Neuronal stem cell (in vitro differentiated cells): ENCODE results near the gene PNCK.

Experiments used
- DNase-seq: peaks from one replicate; pipeline ENCODE4 v3.0.0-alpha.2; 2013; ENCODE audit warnings: low spot score
- H2AFZ ChIP-seq: one replicate; pipeline ENCODE4 v1.6.1; 2013; ENCODE audit warnings: mild to moderate bottlenecking, low read length, inconsistent platforms
- H2AK5ac ChIP-seq: 2 replicates; pipeline ENCODE4 v1.6.1; 2013; ENCODE audit warnings: low read depth, mild to moderate bottlenecking, inconsistent platforms, low read length, moderate library complexity, mixed read lengths
- H2BK120ac ChIP-seq: 2 replicates; pipeline ENCODE4 v1.6.1; 2013; ENCODE audit warnings: low read depth, mild to moderate bottlenecking, inconsistent platforms, low read length, moderate library complexity, mixed read lengths
- H2BK12ac ChIP-seq: one replicate; pipeline ENCODE4 v1.6.1; 2013; ENCODE audit warnings: low read length, inconsistent platforms
- H2BK15ac ChIP-seq: 2 replicates; pipeline ENCODE4 v1.6.1; 2013; ENCODE audit warnings: mild to moderate bottlenecking, low read length, inconsistent platforms, mixed read lengths
- H2BK5ac ChIP-seq: one replicate; pipeline ENCODE4 v1.6.1; 2013; ENCODE audit warnings: inconsistent platforms, mild to moderate bottlenecking, low read length, moderate library complexity
- H3K14ac ChIP-seq: one replicate; pipeline ENCODE4 v1.6.1; 2013; ENCODE audit warnings: low read length, inconsistent platforms
- H3K18ac ChIP-seq: 2 replicates; pipeline ENCODE4 v1.6.1; 2013; ENCODE audit warnings: low read length, inconsistent platforms
- H3K23ac ChIP-seq: 2 replicates; pipeline ENCODE4 v1.6.1; 2013; ENCODE audit warnings: low read depth, mild to moderate bottlenecking, mixed read lengths, low read length, inconsistent platforms; ENCODE audit not compliant: poor library complexity
- H3K27ac ChIP-seq: replicated peaks from 3 replicates; pipeline ENCODE4 v1.5.1; 2013; ENCODE audit warnings: low read length, inconsistent platforms
- H3K27me3 ChIP-seq, 3 experiments: 2 replicates each; pipeline ENCODE4 v1.6.1; 2013; ENCODE audit warnings: low read length in 3 of 3, mild to moderate bottlenecking in 2 of 3, inconsistent platforms in 1 of 3, low read depth in 1 of 3, mixed read lengths in 1 of 3, moderate library complexity in 1 of 3; ENCODE audit not compliant: control insufficient read depth in 3 of 3, insufficient read depth in 3 of 3
- H3K36me3 ChIP-seq, 2 donors: replicated peaks in 1 of 2; 2 replicates each; pipeline ENCODE4 v1.6.1; 2013; ENCODE audit warnings: low read length in 2 of 2; ENCODE audit not compliant: control insufficient read depth in 2 of 2, insufficient read depth in 2 of 2
- H3K4ac ChIP-seq: 2 replicates; pipeline ENCODE4 v1.6.1; 2013; ENCODE audit warnings: inconsistent platforms, mild to moderate bottlenecking, low read length, moderate library complexity
- H3K4me1 ChIP-seq, 2 donors: 1 replicate in 1 of 2; 2 replicates in 1 of 2; pipeline ENCODE4 v1.6.1; 2013; ENCODE audit warnings: low read length in 2 of 2, low read depth in 1 of 2; ENCODE audit not compliant: control insufficient read depth in 2 of 2, insufficient read depth in 1 of 2
- H3K4me2 ChIP-seq: one replicate; pipeline ENCODE4 v1.6.1; 2013; ENCODE audit warnings: mild to moderate bottlenecking, low read length, inconsistent platforms; ENCODE audit not compliant: insufficient read depth, poor library complexity, severe bottlenecking
- H3K4me3 ChIP-seq, 2 donors: 2 replicates each; pipeline ENCODE4 v1.5.1; 2013; ENCODE audit warnings: low read length in 2 of 2, mild to moderate bottlenecking in 2 of 2, inconsistent platforms in 1 of 2, moderate library complexity in 1 of 2
- H3K79me1 ChIP-seq: one replicate; pipeline ENCODE4 v1.6.1; 2013; ENCODE audit warnings: low read depth, mild to moderate bottlenecking, inconsistent platforms, low read length, moderate library complexity
- H3K9ac ChIP-seq: one replicate; pipeline ENCODE4 v1.6.1; 2013; ENCODE audit warnings: mild to moderate bottlenecking, low read depth, low read length, inconsistent platforms; ENCODE audit not compliant: poor library complexity
- H3K9me3 ChIP-seq, 2 donors: replicated peaks in 1 of 2; 2 replicates each; pipeline versions ENCODE3 to v1.6.1; 2013; ENCODE audit warnings: low read length in 2 of 2, mild to moderate bottlenecking in 2 of 2, inconsistent platforms in 1 of 2, low read depth in 1 of 2, mixed read lengths in 1 of 2, moderate library complexity in 1 of 2; ENCODE audit not compliant: control insufficient read depth in 2 of 2, insufficient read depth in 1 of 2
- H4K8ac ChIP-seq: one replicate; pipeline ENCODE4 v1.6.1; 2013; ENCODE audit warnings: low read depth, mild to moderate bottlenecking, inconsistent platforms, low read length, moderate library complexity
- H4K91ac ChIP-seq: one replicate; pipeline ENCODE4 v1.6.1; 2013; ENCODE audit warnings: low read length, low read depth, mild to moderate bottlenecking, inconsistent platforms; ENCODE audit not compliant: poor library complexity
- WGBS, 2 donors: extraction: QIAGEN DNeasy Blood & Tissue Kit; methylation state at CpG; one replicate each; pipeline ENCODE4 v1.1.7; 2013; ENCODE audit warnings: missing lambda C conversion rate in 2 of 2, mixed read lengths in 1 of 2; ENCODE audit not compliant: insufficient read length in 2 of 2, insufficient replicate concordance in 1 of 2; ENCODE audit errors: extremely low coverage in 2 of 2; 5-methylcytosine and 5-hydroxymethylcytosine counted together

Gene PNCK

DNA sequence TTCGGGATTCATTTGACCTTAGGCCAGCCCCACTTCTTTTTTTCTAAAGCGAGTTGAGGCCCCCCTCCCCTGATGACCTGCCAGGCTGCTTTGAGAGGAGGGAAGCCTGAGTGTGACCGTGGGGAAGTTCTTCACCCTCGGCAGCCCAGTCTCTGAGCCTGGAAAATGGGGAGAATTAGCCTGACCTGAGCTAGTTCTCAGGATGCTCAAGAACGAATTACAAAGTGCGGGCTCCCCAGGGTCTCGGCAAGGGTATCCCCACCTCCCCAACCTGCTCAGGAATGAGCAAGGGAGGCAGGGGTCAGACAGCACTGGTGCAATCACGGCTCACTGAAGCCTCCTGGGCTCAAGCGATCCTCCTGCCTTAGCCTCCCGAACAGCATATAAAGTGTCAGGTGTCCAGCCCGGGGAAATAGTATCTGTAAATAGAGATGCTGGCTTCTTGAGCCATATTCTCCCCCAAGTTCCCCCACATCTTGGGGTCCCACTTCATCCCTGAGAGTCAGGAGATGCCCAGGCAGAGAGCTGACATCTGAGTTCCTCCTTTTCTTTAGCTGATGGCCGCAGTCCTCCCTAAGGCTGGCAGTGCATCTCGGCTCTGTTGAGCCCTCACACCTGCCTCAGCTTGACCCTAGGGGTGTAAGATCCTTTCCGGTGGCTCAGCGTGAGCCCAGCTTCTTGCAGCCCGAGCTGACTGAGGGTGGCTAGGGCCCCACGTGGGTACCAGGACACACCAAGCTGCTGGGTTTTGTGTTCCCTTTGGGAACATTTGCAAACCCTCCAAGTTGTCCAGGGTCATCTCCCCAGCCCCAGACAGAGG is 25.0 kb downstream of the PNCK start:
- H3K4ac ChIP-seq, result no peak overlapping the region
- no peak overlapping the region for H3K4me2 ChIP-seq
- H2BK15ac ChIP-seq, result no peak overlapping the region
- H3K23ac ChIP-seq, result no peak overlapping the region
- no peak overlapping the region for H2BK120ac ChIP-seq
- H3K14ac ChIP-seq, result no peak overlapping the region
- no peak overlapping the region for H2AFZ ChIP-seq
- H4K91ac ChIP-seq, result no peak overlapping the region
- H3K4me3 ChIP-seq, result no peak overlapping the region
- H3K9ac ChIP-seq, result no peak overlapping the region
- H3K36me3 ChIP-seq, result no peaks in the 10 kb centered on the region
- H3K27ac ChIP-seq, result no peak overlapping the region
- H3K79me1 ChIP-seq, result no peaks in the 10 kb centered on the region
- no peak overlapping the region for H2AK5ac ChIP-seq
- WGBS, 2 donors, result no CpG with 5 or more reads among the region's 17 CpGs
- H2BK12ac ChIP-seq, result no peak overlapping the region
- no peak overlapping the region for H2BK5ac ChIP-seq
- peaks cover 3 to 5% of the 10 kb centered on the region in 2 donors for H3K4me1 ChIP-seq
- peaks cover 7 to 55% (median 53%) of the 10 kb centered on the region in 3 experiments for H3K27me3 ChIP-seq
- no peak overlapping the region for H4K8ac ChIP-seq
- DNase-seq, result no peak
- H3K18ac ChIP-seq, result no peak overlapping the region
- H3K9me3 ChIP-seq, result peaks cover 0 to under 1% of the 10 kb centered on the region in 2 donors

DNA sequence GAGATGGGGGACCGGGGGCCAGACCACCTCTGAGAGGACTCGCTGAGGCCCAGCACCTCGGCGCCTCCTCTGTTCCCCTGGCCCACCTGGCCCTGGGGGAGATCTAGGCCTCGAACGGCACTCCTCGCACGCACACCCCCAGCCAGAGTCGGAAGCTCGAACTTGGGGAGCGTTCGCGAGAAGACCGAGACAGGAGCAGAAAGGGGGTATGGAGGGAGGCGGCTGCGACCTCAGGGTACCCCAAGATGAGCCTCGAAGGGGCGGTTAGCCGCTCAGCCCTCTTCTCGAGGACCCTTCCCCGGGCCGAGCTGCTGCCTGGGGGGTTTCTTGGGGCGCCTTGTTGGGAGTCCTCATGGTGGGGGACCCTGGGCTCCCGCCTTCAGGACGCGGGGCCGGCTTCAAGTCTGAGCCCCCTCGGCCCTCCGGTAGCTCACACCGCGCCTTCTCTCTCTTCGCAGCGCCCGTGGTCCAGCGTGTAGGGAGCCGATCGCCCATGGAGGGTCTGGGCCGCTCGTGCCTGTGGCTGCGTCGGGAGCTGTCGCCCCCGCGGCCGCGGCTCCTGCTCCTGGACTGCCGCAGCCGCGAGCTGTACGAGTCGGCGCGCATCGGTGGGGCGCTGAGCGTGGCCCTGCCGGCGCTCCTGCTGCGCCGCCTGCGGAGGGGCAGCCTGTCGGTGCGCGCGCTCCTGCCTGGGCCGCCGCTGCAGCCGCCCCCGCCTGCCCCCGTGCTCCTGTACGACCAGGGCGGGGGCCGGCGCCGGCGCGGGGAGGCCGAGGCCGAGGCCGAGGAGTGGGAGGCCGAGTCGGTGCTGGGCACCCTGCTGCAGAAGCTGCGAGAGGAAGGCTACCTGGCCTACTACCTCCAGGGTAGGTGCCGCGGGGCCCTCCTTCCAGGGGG is 25.9 kb downstream of the PNCK start:
- H2AK5ac ChIP-seq, result no peak overlapping the region
- no CpG with 5 or more reads among the region's 85 CpGs for WGBS, 2 donors
- H3K4ac ChIP-seq, result no peak overlapping the region
- no peak overlapping the region for H2BK15ac ChIP-seq
- peak overlapping the region; percentile 38 for H3K18ac ChIP-seq
- H2BK5ac ChIP-seq, result no peak overlapping the region
- peaks cover 7 to 64% (median 62%) of the 10 kb centered on the region in 3 experiments for H3K27me3 ChIP-seq
- no peak overlapping the region for H3K14ac ChIP-seq
- no peaks in the 10 kb centered on the region for H3K79me1 ChIP-seq
- no peak overlapping the region for H2BK120ac ChIP-seq
- no peak overlapping the region for H3K27ac ChIP-seq
- peak overlapping the region; percentile 49 for H3K4me2 ChIP-seq
- H4K91ac ChIP-seq, result no peak overlapping the region
- peaks cover 3 to 7% of the 10 kb centered on the region in 2 donors for H3K4me1 ChIP-seq
- peak overlapping the region; percentile 59 for H2AFZ ChIP-seq
- no peak for DNase-seq
- no peak overlapping the region for H2BK12ac ChIP-seq
- no peaks in the 10 kb centered on the region for H3K9me3 ChIP-seq
- H3K4me3 ChIP-seq, result no peak overlapping the region
- H3K23ac ChIP-seq, result no peak overlapping the region
- no peaks in the 10 kb centered on the region for H3K36me3 ChIP-seq
- peak overlapping the region; percentile 44 for H3K9ac ChIP-seq
- H4K8ac ChIP-seq, result no peak overlapping the region

DNA sequence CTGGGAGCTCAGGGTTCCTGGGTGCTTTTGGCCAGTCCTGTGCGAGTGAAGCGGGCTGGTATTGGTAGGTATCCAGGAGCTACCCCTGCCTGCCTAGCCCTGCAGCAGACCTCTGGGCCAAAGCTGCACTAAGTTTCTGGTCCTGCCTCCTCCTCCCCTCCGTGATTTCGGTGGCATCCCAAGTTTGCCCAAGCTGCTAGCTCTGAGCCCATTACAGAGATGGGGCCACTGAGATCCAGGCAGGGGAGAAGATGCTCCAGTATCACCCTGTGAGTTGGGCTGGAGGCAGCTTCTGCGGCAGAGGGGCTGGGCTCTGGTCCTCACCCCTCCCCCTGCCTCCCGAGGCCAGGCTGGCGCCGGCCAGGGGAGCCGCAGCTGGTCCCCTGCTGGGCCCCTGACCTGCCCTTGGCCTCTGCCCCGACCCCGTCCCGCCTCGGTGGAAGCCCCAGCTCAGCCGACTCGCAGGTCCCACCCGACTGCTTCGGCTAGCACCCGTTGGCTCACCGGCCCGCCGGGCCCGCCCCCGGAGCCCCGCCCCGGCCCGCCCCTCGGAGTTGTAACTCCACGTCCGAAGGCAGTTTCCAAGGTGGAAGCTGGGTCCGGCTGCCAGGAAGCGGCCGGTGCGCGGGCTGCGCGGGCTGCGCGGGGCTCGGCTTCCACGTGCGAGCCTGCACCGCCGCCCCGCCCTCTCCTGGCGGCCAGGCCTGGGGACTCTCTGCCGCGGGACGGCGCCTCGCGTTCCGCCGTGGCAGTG is 26.8 kb downstream of the PNCK start, which contains the start of gene DUSP9:
Gene DUSP9 (plus strand): TSS at position 584 of the 754 bp plus-strand sequence. CDS start 751 bp downstream, outside the sequence.
- Histone ChIP-seq H3K79me1 (no peaks in the 10 kb centered on the region), H3K9ac (peak within 1 kb of the TSS; percentile 44), H3K18ac (peak within 1 kb of the TSS; percentile 38), H3K4me1 (peaks cover 5 to 10% of the 10 kb centered on the region in 2 donors), H2BK15ac (no peak within 1 kb of the TSS), H3K27ac (no peak within 1 kb of the TSS), H2BK12ac (no peak within 1 kb of the TSS), H3K36me3 (no peaks in the 10 kb centered on the region), H3K9me3 (no peaks in the 10 kb centered on the region), H3K27me3 (peaks cover 7 to 66% (median 64%) of the 10 kb centered on the region in 3 experiments), H3K4ac (no peak within 1 kb of the TSS), H3K23ac (no peak within 1 kb of the TSS), H3K4me2 (peak within 1 kb of the TSS; percentile 49), H4K91ac (no peak within 1 kb of the TSS), H2AFZ (peak within 1 kb of the TSS; percentile 59), H2BK120ac (no peak within 1 kb of the TSS), H3K14ac (no peak within 1 kb of the TSS), H2BK5ac (no peak within 1 kb of the TSS), H2AK5ac (no peak within 1 kb of the TSS), H4K8ac (no peak within 1 kb of the TSS), H3K4me3 (no peak within 1 kb of the TSS)
- DNase-seq, result no peak
- WGBS, 2 donors, result no CpG with 5 or more reads among the region's 53 CpGs
